Cerebellar cortex (tissue), 1 donor: Measurements from ENCODE around the gene SDR9C7.
"Not testable (repeated sequence)": the region's sequence is repeated elsewhere in the genome, so short reads cannot be mapped to it uniquely, and the experiment has no call there.

Experiments used
- DNase-seq: peaks from one replicate; pipeline ENCODE4 v3.0.0-alpha.2; 2015; ENCODE audit warnings: low spot score

Gene SDR9C7

DNA sequence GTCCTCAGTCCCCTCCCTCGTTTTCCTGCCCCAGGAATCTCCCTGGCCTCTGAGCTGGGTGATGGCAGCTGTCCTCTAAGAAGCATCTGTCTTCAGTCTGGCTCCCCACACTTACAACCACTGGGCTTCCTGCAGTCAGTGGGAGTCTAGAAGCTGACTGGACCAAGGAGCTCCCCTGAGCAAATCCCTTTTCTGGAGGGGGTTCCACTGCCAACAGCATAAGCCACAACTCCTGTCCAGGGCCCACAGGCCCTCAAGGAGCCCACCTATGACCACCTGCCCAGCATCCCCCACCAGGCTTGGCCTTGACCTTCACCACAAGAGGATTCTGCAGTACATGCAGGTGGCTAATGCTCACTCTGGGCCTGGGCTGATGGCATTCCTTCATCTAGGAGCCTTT is 19.1 kb upstream of the SDR9C7 start:
- no peak for DNase-seq

DNA sequence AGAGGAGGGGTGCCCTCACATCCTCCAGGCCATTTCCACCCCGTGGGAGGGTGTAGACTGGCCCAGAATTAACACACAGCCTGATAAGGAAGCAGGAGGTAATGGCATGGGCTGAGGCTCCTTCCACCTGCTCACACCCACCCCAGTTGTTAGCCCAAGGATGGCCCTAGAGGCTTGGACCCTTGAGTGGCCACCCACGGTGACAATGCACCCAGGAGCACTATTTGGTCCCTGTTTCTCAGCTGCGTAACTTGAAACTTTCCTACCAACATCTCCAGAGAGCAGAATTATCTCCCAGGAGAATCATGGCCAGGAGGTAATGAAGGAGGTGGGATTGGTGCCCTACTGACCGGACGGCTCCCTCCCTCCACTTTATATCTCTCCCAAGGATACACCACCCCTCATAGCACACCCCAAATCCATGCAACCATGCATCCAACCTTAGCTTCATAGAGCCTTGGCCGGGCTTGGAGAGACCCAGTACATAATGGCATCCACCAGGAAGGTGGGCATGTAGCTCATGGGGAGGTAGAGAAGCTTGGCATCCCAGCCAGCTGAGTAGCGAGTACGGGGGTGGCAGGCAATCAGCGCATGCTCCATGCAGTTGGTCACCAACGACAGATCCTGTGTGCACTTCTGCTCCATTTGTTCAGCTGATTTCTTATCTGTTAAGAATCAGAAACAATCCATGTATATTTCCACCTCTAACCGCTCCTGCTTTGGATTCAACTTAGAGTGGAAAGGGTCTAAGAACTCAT is 17.6 kb upstream of the SDR9C7 start:
- no peak for DNase-seq

GRCh38 chr12:56948881-56949280 is 14.7 kb upstream of the SDR9C7 start:
- no peak for DNase-seq

- no peak for DNase-seq
Observed at GRCh38 chr12:56948457-56948777, 14.2 kb upstream of the SDR9C7 start.

- no peak for DNase-seq
Observed at GRCh38 chr12:56947633-56948456, 13.6 kb upstream of the SDR9C7 start.

DNA sequence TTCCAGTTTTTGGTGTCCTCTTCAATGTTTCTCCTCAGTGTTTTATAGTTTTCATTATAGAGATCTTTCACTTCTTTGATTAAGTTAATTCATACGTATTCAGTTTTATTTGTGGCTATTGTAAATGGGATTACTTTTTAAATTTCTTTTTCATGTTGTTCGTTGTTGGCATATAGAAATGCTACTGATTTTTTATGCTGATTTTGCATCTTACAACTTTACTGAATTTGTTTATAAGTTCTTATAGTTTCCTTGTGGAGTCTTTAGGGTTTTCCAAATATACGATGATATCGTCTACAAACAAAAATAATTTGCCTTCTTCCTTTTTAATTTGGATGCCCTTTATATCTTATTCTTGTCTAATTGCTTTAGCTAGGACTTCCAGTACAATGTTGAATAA is 9.7 kb upstream of the SDR9C7 start:
- no peak for DNase-seq

GRCh38 chr12:56943374-56943773 is 9.2 kb upstream of the SDR9C7 start:
- DNase-seq = not testable (repeated sequence)

GRCh38 chr12:56941299-56942017 is 7.2 kb upstream of the SDR9C7 start:
- DNase-seq = peak; percentile 4

- DNase-seq = not testable (repeated sequence)
Observed at GRCh38 chr12:56940942-56941298, 6.7 kb upstream of the SDR9C7 start.

- DNase-seq = no peak
Observed at GRCh38 chr12:56935752-56936151, 1.5 kb upstream of the SDR9C7 start.

GRCh38 chr12:56935157-56935556 is 949 bp upstream of the SDR9C7 start:
- DNase-seq = no peak

GRCh38 chr12:56932867-56933266 is 1.3 kb downstream of the SDR9C7 start:
- no peak for DNase-seq

DNA sequence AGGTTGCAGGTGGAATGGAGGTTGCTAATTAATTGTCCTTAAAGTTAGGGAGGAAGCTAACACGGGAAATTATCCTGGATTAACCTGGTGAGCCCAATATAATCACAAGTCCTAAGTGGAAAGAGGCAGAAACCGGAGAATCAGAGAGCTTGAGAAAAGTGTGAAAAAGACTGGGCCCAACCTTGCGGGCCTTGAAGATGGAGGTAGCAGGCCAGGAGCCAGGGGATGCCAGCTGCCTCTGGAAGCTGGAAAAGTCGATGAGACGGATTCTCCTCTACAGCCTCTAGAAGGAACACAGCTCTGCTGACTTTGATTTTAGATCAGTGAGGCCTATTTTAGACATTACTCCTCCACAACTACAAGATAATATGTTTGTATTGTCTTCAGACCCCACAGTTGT is 2.1 kb downstream of the SDR9C7 start:
- no peak for DNase-seq

DNA sequence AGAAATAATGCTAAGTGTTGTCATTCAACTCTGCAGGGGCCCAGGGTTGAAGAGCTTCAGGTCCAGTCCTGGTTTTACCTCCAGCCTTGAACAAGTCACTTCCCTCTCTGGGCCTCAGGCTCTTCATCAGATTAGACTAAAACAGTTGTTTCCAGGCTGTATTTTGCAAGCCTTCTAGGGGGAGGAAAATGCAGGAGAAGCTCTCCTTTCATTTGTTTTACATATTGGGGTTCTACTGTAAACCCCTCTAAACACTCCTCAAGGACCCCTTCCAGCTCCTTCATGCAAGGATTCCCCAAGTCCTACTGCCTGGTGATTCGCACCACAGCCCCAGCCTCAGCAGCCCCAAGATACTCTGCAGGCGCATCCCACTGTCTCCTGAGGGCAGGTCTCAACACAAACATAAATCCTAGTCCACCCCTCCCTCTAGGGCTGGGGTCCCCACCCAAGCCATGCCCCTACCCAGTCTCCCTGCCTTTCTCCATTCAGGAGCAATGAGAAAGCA is 2.7 kb downstream of the SDR9C7 start:
- DNase-seq = no peak

DNA sequence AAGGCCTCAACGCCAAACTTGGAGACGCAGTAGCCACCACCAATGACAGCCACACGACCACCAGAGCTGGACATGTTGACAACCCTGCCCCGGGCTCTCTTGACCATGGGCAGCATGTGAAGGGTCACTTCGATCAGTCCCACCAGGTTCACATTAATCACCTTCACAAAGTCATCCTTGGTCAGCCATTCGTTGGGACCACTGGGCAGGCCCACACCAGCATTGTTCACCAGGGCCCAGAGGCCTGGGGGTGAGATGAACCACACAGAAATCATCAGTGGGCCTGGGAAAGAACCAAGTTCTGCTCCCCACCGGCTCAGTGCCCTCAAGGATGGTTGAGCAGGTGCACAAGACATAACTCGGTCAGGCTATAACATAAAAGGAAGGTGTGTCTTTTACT is 4.0 kb downstream of the SDR9C7 start:
- DNase-seq = no peak

- no peak for DNase-seq
Observed at GRCh38 chr12:56929780-56930179, 4.4 kb downstream of the SDR9C7 start.

DNA sequence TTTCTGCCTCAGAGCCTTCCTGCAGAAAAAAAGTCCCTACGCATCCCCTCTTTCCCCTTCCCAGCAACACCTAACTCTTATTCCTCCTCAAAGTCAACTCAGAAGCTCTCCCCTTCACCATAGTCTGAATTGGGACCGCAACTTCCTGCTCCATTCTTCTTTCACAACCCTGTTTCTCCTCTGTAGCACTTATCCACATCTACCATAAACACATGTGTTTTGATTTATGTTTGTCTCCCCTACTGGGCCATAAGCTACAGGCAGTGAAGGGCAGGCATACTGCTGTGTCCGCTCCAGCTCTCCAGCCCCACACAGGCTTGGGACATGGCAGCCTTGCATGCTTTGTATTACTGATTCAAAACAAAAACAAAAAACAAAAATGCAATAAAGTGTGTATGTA is 5.9 kb downstream of the SDR9C7 start:
- DNase-seq = no peak

DNA sequence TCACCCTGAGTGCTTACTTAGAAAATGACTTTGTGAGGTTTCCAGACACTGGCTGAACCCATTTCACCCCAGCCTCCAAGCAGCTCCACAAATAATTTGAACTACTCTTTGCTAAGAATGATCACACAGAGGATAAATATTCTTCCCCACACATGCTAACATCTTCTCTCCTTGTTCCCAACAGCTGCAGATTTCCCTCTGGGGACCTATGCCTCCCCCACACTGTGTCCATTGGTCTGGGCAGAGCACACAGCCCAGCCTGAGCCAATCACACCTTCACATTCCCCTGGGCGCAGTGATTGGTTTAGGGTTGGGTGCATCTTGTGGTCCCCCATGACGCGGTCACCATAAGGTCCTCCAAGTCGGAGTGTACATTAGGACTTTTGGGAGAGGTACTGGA is 6.9 kb downstream of the SDR9C7 start:
- no peak for DNase-seq

DNA sequence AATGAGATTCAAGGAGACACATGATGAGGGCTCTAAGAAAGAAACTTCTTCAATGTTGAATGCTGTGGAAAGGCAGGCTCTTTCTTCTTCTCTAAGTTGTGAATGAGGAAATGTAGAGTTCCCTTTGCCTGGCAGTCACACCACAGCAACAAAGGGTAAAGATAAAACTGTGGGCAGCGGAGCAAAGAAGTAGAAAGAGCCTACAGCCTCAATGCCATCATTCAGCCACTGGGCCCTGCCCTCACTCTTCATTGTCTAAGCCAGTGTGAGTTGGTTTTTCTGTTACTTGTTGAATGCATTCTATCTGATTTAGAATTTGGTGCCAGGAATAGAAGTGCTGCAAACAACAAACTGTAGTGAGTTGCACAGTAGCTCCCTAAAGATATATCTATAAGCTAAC is 12.2 kb downstream of the SDR9C7 start:
- no peak for DNase-seq

DNA sequence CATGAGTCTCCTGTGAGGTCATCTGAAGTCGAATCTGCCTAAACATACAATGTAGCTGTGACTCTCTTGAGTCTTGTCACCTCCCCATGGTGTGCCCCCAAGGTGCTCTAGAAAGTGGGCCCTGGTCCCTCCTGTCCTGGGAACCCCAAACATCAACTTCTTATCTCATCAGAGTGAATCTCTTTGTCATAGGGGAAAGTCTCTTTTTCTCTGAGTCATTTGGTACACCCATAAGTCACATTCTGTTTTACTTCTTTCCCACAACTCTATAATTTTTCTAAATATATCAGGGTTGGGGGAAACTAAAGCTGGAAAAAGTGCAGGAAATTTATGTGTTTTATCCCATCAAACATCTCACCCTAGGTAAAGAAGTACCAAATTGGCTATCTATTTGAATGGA is 12.9 kb downstream of the SDR9C7 start:
- no peak for DNase-seq

GRCh38 chr12:56918139-56918538 is 16.1 kb downstream of the SDR9C7 start:
- DNase-seq = not testable (repeated sequence)

GRCh38 chr12:56916996-56917333 is 17.2 kb downstream of the SDR9C7 start:
- DNase-seq = no peak
